PC-3 (cell line): Measurements from ENCODE around the gene PTGFR. TPM values are rescaled to one million over a fixed set of nuclear protein-coding genes. Genes with fewer than 3 reads are reported as not detected.

Experiments used
- ATAC-seq: fragments of 200-7000 bp; cut with Tn5 transposase; 2 replicates; pipeline ENCODE4 v1.9.1; 2020; ENCODE audit warnings: mild to moderate bottlenecking, moderate library complexity
- BruUV-seq: library from RNA; stranded (reverse); fragments of 400-500 nt; replicated peaks from 2 replicates; lab custom pipeline; 2021; lab: Mats Ljungman, UMichigan
- CTCF ChIA-PET: fragments of 300-600 bp; sonication (Branson Sonifier 250); formaldehyde crosslinking; loops from one replicate; lab custom pipeline; 2022; ENCODE audit warnings: antibody characterized with exemption; lab: Charles Lee
- POLR2A ChIA-PET: fragments of 300-600 bp; sonication (Branson Sonifier 250); formaldehyde crosslinking; loops from one replicate; lab custom pipeline; 2022; ENCODE audit warnings: antibody characterized with exemption; ENCODE audit not compliant: unreplicated experiment; lab: Charles Lee
- DNase-seq: peaks from one replicate; pipeline ENCODE4 v3.0.0-alpha.2; 2015
- H2AFZ ChIP-seq: fragments of 300-600 bp; sonication (generic); 2 replicates; pipeline ENCODE4 v1.6.0; 2016; ENCODE audit warnings: antibody characterized with exemption, low read length
- H3F3A ChIP-seq: fragments of 300-600 bp; sonication (generic); one replicate; pipeline ENCODE4 v1.6.0; 2017; ENCODE audit warnings: antibody characterized with exemption, low read length, control low read depth, mild to moderate bottlenecking; ENCODE audit not compliant: unreplicated experiment
- H3K27ac ChIP-seq: fragments of 300-600 bp; sonication (generic); 2 replicates; pipeline ENCODE4 v1.5.1; 2016; ENCODE audit warnings: mild to moderate bottlenecking, low read length
- H3K27me3 ChIP-seq: fragments of 300-600 bp; sonication (generic); 2 replicates; pipeline ENCODE4 v1.6.1; 2016; ENCODE audit warnings: low read length, mixed read lengths
- H3K36me3 ChIP-seq: fragments of 300-600 bp; sonication (generic); 2 replicates; pipeline ENCODE4 v1.6.1; 2016; ENCODE audit warnings: low read depth, mixed run types, low read length, mixed read lengths
- H3K4me1 ChIP-seq: fragments of 300-600 bp; sonication (generic); 2 replicates; pipeline ENCODE4 v1.5.1; 2016; ENCODE audit warnings: low read length; ENCODE audit not compliant: insufficient read depth
- H3K4me2 ChIP-seq: fragments of 300-600 bp; sonication (generic); 2 replicates; pipeline ENCODE4 v1.6.0; 2016; ENCODE audit warnings: low read length
- H3K4me3 ChIP-seq: fragments of 300-600 bp; sonication (generic); 2 replicates; pipeline ENCODE4 v1.5.1; 2016; ENCODE audit warnings: mild to moderate bottlenecking, low read length, mixed read lengths
- H3K79me2 ChIP-seq: fragments of 300-600 bp; sonication (generic); 2 replicates; pipeline ENCODE4 v1.6.1; 2017; ENCODE audit warnings: low read length, mixed read lengths
- H3K9ac ChIP-seq: fragments of 300-600 bp; sonication (generic); 2 replicates; pipeline ENCODE4 v1.6.0; 2016; ENCODE audit warnings: mild to moderate bottlenecking, low read length
- H3K9me2 ChIP-seq: fragments of 300-600 bp; sonication (generic); replicated peaks from 2 replicates; pipeline ENCODE4 v1.6.1; 2016; ENCODE audit warnings: mixed run types, low read length, mixed read lengths
- H3K9me3 ChIP-seq: fragments of 300-600 bp; sonication (generic); 2 replicates; pipeline ENCODE4 v1.6.1; 2016; ENCODE audit warnings: low read length, mixed read lengths
- H4K20me1 ChIP-seq: fragments of 300-600 bp; sonication (generic); 2 replicates; pipeline ENCODE4 v1.6.1; 2016; ENCODE audit warnings: low read length, mixed read lengths
- CTCF ChIP-seq: fragments of 300-600 bp; sonication (generic); conservative IDR thresholded peaks from 2 replicates; pipeline ENCODE4 v1.5.1; 2017; ENCODE audit warnings: antibody characterized with exemption, low read depth, mild to moderate bottlenecking, low read length
- EZH2 ChIP-seq: fragments of 300-600 bp; sonication (generic); IDR thresholded peaks from one replicate; pipeline ENCODE4 v1.6.1; 2017; ENCODE audit warnings: antibody characterized with exemption, mild to moderate bottlenecking, low read length; ENCODE audit not compliant: unreplicated experiment
- EZH2phosphoT487 ChIP-seq: fragments of 300-600 bp; sonication (generic); IDR thresholded peaks from 2 replicates; pipeline ENCODE4 v1.6.1; 2018; ENCODE audit warnings: mild to moderate bottlenecking, antibody characterized with exemption, low read length, borderline replicate concordance
- intact Hi-C: fragments of 100-400 bp; cut with micrococcal nuclease; formaldehyde crosslinking; loops from 2 replicates; pipeline ENCODE4 v1.9.0; 2023
- total RNA-seq: library from RNA; depleted of rRNA; stranded (reverse); fragments of >200 nt; gene quantifications from 2 replicates; pipeline ENCODE4 v1.2.3, GENCODE V29; 2014

The PTGFR gene
- total RNA-seq, 1 experiment from 2014 or later, result 6.8 TPM

- H3K79me2 ChIP-seq, result no peaks in the 10 kb centered on the region
- no peak overlapping the region for H3K9ac ChIP-seq
- no peaks in the 10 kb centered on the region; the same call in 1 of the 2 replicates for H3K9me3 ChIP-seq
- no peak overlapping the region for H3K4me2 ChIP-seq
- no peak overlapping the region for H3K4me3 ChIP-seq
- ChIA-PET POLR2A (no interaction called here), CTCF (interaction anchor here (0.6 kb wide), 1 partner anchor 13 kb away, joined by 3 read pairs; no protein-coding TSS in a partner anchor)
- H3K4me1 ChIP-seq, result no peaks in the 10 kb centered on the region
- no peaks in the 10 kb centered on the region for H4K20me1 ChIP-seq
- no peak overlapping the region for H3K27ac ChIP-seq
- BruUV-seq, result no TSS peak
- H2AFZ ChIP-seq, result no peak overlapping the region
- intact Hi-C loops, result no loop called here
- H3K9me2 ChIP-seq, result no peaks in the 10 kb centered on the region
- TF ChIP-seq EZH2 (no peak), CTCF (no peak), EZH2phosphoT487 (no peak)
- H3K27me3 ChIP-seq, result no peaks in the 10 kb centered on the region
- peaks cover 2% of the 10 kb centered on the region; the same call in 1 of the 2 replicates for H3K36me3 ChIP-seq
- H3F3A ChIP-seq, result no peaks in the 10 kb centered on the region
- DNase-seq (no peak), ATAC-seq (no peak)
Observed at GRCh38 chr1:78554840-78555239, 64.1 kb downstream of the PTGFR start.

- ATAC-seq (no peak), DNase-seq (no peak)
- Histone ChIP-seq H3K4me2 (no peak overlapping the region), H3K27me3 (no peaks in the 10 kb centered on the region), H3K36me3 (no peaks in the 10 kb centered on the region), H3K9ac (no peak overlapping the region), H3K4me1 (no peaks in the 10 kb centered on the region), H3K4me3 (no peak overlapping the region), H3F3A (no peaks in the 10 kb centered on the region), H3K79me2 (no peaks in the 10 kb centered on the region), H4K20me1 (no peaks in the 10 kb centered on the region), H3K9me2 (no peaks in the 10 kb centered on the region), H2AFZ (no peak overlapping the region), H3K9me3 (no peaks in the 10 kb centered on the region), H3K27ac (no peak overlapping the region)
- ChIA-PET CTCF (no interaction called here), POLR2A (no interaction called here)
- TF ChIP-seq EZH2phosphoT487 (no peak), EZH2 (no peak), CTCF (no peak)
- no TSS peak for BruUV-seq
- intact Hi-C loops, result no loop called here
Observed at GRCh38 chr1:78559680-78560079, 68.9 kb downstream of the PTGFR start.

- ATAC-seq, result no peak
- no peak overlapping the region for H3K4me2 ChIP-seq
- H3K9ac ChIP-seq, result no peak overlapping the region
- H3K4me3 ChIP-seq, result no peak overlapping the region
- H3K79me2 ChIP-seq, result no peaks in the 10 kb centered on the region
- BruUV-seq, result no TSS peak
- H2AFZ ChIP-seq, result no peak overlapping the region
- H3K4me1 ChIP-seq, result no peaks in the 10 kb centered on the region
- H3K36me3 ChIP-seq, result no peaks in the 10 kb centered on the region
- no peaks in the 10 kb centered on the region for H3F3A ChIP-seq
- DNase-seq, result no peak
- ChIA-PET POLR2A (no interaction called here), CTCF (no interaction called here)
- no peak overlapping the region for H3K27ac ChIP-seq
- H3K9me2 ChIP-seq, result no peaks in the 10 kb centered on the region
- TF ChIP-seq CTCF (no peak), EZH2 (no peak), EZH2phosphoT487 (no peak)
- no peaks in the 10 kb centered on the region for H4K20me1 ChIP-seq
- H3K9me3 ChIP-seq, result no peaks in the 10 kb centered on the region
- intact Hi-C loops, result no loop called here
- H3K27me3 ChIP-seq, result no peaks in the 10 kb centered on the region
Observed at GRCh38 chr1:78560811-78561210, 70.0 kb downstream of the PTGFR start.
